NCI-H69 (cell line): ENCODE measurements around the gene GART.
"Not testable (repeated sequence)": the region's sequence is repeated elsewhere in the genome, so short reads cannot be mapped to it uniquely, and the experiment has no call there.

ENCODE experiments used
- DNase-seq: peaks from one replicate; lab custom pipeline; 2025; lab: John Stamatoyannopoulos, UW

The GART gene

GRCh38 chr21:33512481-33512880, 29.4 kb downstream of the GART start:
- no peak for DNase-seq

GRCh38 chr21:33511639-33512038, 30.3 kb downstream of the GART start:
- DNase-seq, result no peak

- no peak for DNase-seq
Observed at GRCh38 chr21:33510826-33511225, 31.1 kb downstream of the GART start.

GRCh38 chr21:33507003-33507402, 34.9 kb downstream of the GART start:
- DNase-seq, result not testable (repeated sequence)

- no peak for DNase-seq
Observed at GRCh38 chr21:33505833-33506232, 36.1 kb downstream of the GART start.

GRCh38 chr21:33496345-33496744, 45.6 kb downstream of the GART start:
- peak; percentile 40 for DNase-seq

- DNase-seq, result no peak
Observed at GRCh38 chr21:33495743-33496142, 46.2 kb downstream of the GART start.

GRCh38 chr21:33493756-33494155, 48.2 kb downstream of the GART start:
- no peak for DNase-seq

- DNase-seq, result no peak
Observed at GRCh38 chr21:33492571-33492970, 49.3 kb downstream of the GART start.

GRCh38 chr21:33491373-33492102, 50.4 kb downstream of the GART start, which contains the start of gene DNAJC28:
Gene DNAJC28, minus strand, starts transcription at chr21:33491716. Its CDS starts 2,323 bp downstream, at chr21:33489393.
- DNase-seq, result peak; percentile 97

GRCh38 chr21:33490991-33491372, 50.9 kb downstream of the GART start:
- DNase-seq, result peak; percentile 59

GRCh38 chr21:33488936-33489335, 53.0 kb downstream of the GART start:
- no peak for DNase-seq

- no peak for DNase-seq
Observed at GRCh38 chr21:33487996-33488395, 53.9 kb downstream of the GART start.

- DNase-seq, result no peak
Observed at GRCh38 chr21:33481314-33481943, 60.5 kb downstream of the GART start.

- no peak for DNase-seq
Observed at GRCh38 chr21:33480481-33481103, 61.3 kb downstream of the GART start.

- DNase-seq, result peak; percentile 98
Observed at GRCh38 chr21:33479679-33480480, 62.0 kb downstream of the GART start, which contains the start of gene TMEM50B. Gene TMEM50B, minus strand, starts transcription at chr21:33479974. Its CDS starts 11,089 bp downstream, at chr21:33468885.

- DNase-seq, result peak; percentile 78
Observed at GRCh38 chr21:33478935-33479678, 62.8 kb downstream of the GART start.

GRCh38 chr21:33478182-33478581, 63.7 kb downstream of the GART start:
- DNase-seq, result no peak

- no peak for DNase-seq
Observed at GRCh38 chr21:33477066-33477465, 64.9 kb downstream of the GART start.

- DNase-seq, result no peak
Observed at GRCh38 chr21:33473344-33473743, 68.6 kb downstream of the GART start.

- DNase-seq, result no peak
Observed at GRCh38 chr21:33470701-33471100, 71.2 kb downstream of the GART start.
